H9 (cell line): ENCODE results near the gene ABCE1. TPM values are rescaled to one million over a fixed set of nuclear protein-coding genes. Genes with fewer than 3 reads are reported as not detected.

Experiments
- DNase-seq: peaks from one replicate; pipeline ENCODE4 v3.0.0-alpha.2; 2017
- H2AFZ ChIP-seq: one replicate; pipeline ENCODE4 v1.6.1; 2013; ENCODE audit warnings: mild to moderate bottlenecking, low read length, control low read depth, moderate library complexity
- H2AK5ac ChIP-seq: 2 replicates; pipeline ENCODE4 v1.6.1; 2013; ENCODE audit warnings: low read length, control low read depth, mixed read lengths; ENCODE audit not compliant: insufficient read length
- H2BK120ac ChIP-seq: one replicate; pipeline ENCODE4 v1.6.1; 2013; ENCODE audit warnings: low read depth, mild to moderate bottlenecking, low read length, control low read depth, inconsistent platforms; ENCODE audit not compliant: poor library complexity, severe bottlenecking
- H2BK12ac ChIP-seq: 2 replicates; pipeline ENCODE4 v1.6.1; 2013; ENCODE audit warnings: low read length, control low read depth, mixed read lengths, low read depth; ENCODE audit not compliant: insufficient read length
- H2BK15ac ChIP-seq: 2 replicates; pipeline ENCODE4 v1.6.1; 2013; ENCODE audit warnings: low read depth, low read length, control low read depth
- H2BK20ac ChIP-seq: one replicate; pipeline ENCODE4 v1.6.1; 2013; ENCODE audit warnings: low read depth, mild to moderate bottlenecking, low read length, control low read depth, inconsistent platforms; ENCODE audit not compliant: poor library complexity, severe bottlenecking
- H2BK5ac ChIP-seq: 2 replicates; pipeline ENCODE4 v1.6.1; 2013; ENCODE audit warnings: low read length, control low read depth, mixed read lengths; ENCODE audit not compliant: insufficient read length
- H3K14ac ChIP-seq: 2 replicates; pipeline ENCODE4 v1.6.1; 2013; ENCODE audit warnings: low read length, control low read depth; ENCODE audit not compliant: insufficient read depth
- H3K18ac ChIP-seq: 2 replicates; pipeline ENCODE4 v1.6.1; 2013; ENCODE audit warnings: low read depth, mild to moderate bottlenecking, mixed read lengths, low read length, control low read depth; ENCODE audit not compliant: insufficient read length
- H3K23ac ChIP-seq: 2 replicates; pipeline ENCODE4 v1.6.1; 2013; ENCODE audit warnings: low read length, control low read depth, mixed read lengths, low read depth; ENCODE audit not compliant: insufficient read length
- H3K23me2 ChIP-seq: 2 replicates; pipeline ENCODE4 v1.6.1; 2013; ENCODE audit warnings: low read depth, mild to moderate bottlenecking, mixed read lengths, low read length, control low read depth; ENCODE audit not compliant: insufficient read length, poor library complexity, severe bottlenecking
- H3K27ac ChIP-seq: 2 replicates; pipeline ENCODE4 v1.5.1; 2013; ENCODE audit warnings: low read length, control low read depth, mixed read lengths, low read depth; ENCODE audit not compliant: insufficient read length
- H3K27me3 ChIP-seq: 2 replicates; pipeline ENCODE4 v1.6.1; 2013; ENCODE audit warnings: low read length, control low read depth, inconsistent platforms; ENCODE audit not compliant: insufficient read depth
- H3K4ac ChIP-seq: 2 replicates; pipeline ENCODE4 v1.6.1; 2013; ENCODE audit warnings: low read depth, mild to moderate bottlenecking, control low read depth, inconsistent platforms, low read length, moderate library complexity
- H3K4me1 ChIP-seq: 2 replicates; pipeline ENCODE4 v1.6.1; 2013; ENCODE audit warnings: low read length, control low read depth, inconsistent platforms; ENCODE audit not compliant: insufficient read depth
- H3K4me2 ChIP-seq: 2 replicates; pipeline ENCODE4 v1.6.1; 2013; ENCODE audit warnings: low read length, control low read depth, mixed read lengths; ENCODE audit not compliant: insufficient read length, insufficient read depth
- H3K56ac ChIP-seq: 2 replicates; pipeline ENCODE4 v1.6.1; 2013; ENCODE audit warnings: low read depth, mild to moderate bottlenecking, mixed read lengths, low read length, control low read depth; ENCODE audit not compliant: insufficient read length
- H3K79me1 ChIP-seq: 2 replicates; pipeline ENCODE4 v1.6.1; 2013; ENCODE audit warnings: low read depth, mild to moderate bottlenecking, moderate library complexity, low read length, control low read depth, inconsistent platforms; ENCODE audit not compliant: insufficient read depth, poor library complexity, severe bottlenecking
- H3K79me2 ChIP-seq: 2 replicates; pipeline ENCODE4 v1.6.1; 2013; ENCODE audit warnings: low read length, control low read depth, inconsistent platforms; ENCODE audit not compliant: insufficient read depth
- H3K9ac ChIP-seq: 2 replicates; pipeline ENCODE4 v1.6.1; 2013; ENCODE audit warnings: low read length, control low read depth, mixed read lengths; ENCODE audit not compliant: insufficient read length; ENCODE audit errors: extremely low read depth
- H3K9me3 ChIP-seq: one replicate; pipeline ENCODE4 v1.6.1; 2013; ENCODE audit warnings: low read depth, low read length, inconsistent platforms; ENCODE audit not compliant: control insufficient read depth
- H3T11ph ChIP-seq: one replicate; pipeline ENCODE4 v1.6.1; 2013; ENCODE audit warnings: mild to moderate bottlenecking, low read length, control low read depth, inconsistent platforms
- H4K20me1 ChIP-seq: one replicate; pipeline ENCODE4 v1.6.1; 2013; ENCODE audit not compliant: control insufficient read depth, insufficient read length, insufficient read depth
- H4K5ac ChIP-seq: 2 replicates; pipeline ENCODE4 v1.6.1; 2013; ENCODE audit warnings: low read depth, mild to moderate bottlenecking, mixed read lengths, low read length, control low read depth; ENCODE audit not compliant: insufficient read length
- H4K8ac ChIP-seq: replicated peaks from 2 replicates; pipeline ENCODE4 v1.6.1; 2013; ENCODE audit warnings: low read length, control low read depth, mixed read lengths, low read depth; ENCODE audit not compliant: insufficient read length
- H4K91ac ChIP-seq: 2 replicates; pipeline ENCODE4 v1.6.1; 2013; ENCODE audit warnings: low read depth, mild to moderate bottlenecking, moderate library complexity, mixed read lengths, low read length, control low read depth; ENCODE audit not compliant: insufficient read length
- H3K27ac Mint-ChIP-seq, 3 experiments: 2 replicates in 2 of 3; 3 replicates in 1 of 3; pipeline ENCODE4 v1.8.0; 2020 to 2021; ENCODE audit warnings: mixed read lengths in 3 of 3, mild to moderate bottlenecking in 1 of 3, moderate library complexity in 1 of 3
- H3K27me3 Mint-ChIP-seq: 2 replicates; pipeline ENCODE4 v1.8.0; 2021; ENCODE audit warnings: low read depth, mild to moderate bottlenecking, moderate library complexity, mixed read lengths
- H3K36me3 Mint-ChIP-seq, 3 experiments: 2 replicates in 2 of 3; 3 replicates in 1 of 3; pipeline ENCODE4 v1.8.0; 2020 to 2021; ENCODE audit warnings: low read depth in 3 of 3, mixed read lengths in 3 of 3; ENCODE audit not compliant: insufficient read depth in 1 of 3
- H3K4me1 Mint-ChIP-seq, 2 experiments: 2 replicates each; pipeline ENCODE4 v1.8.0; 2020; ENCODE audit warnings: mixed read lengths in 2 of 2
- H3K4me3 Mint-ChIP-seq, 2 experiments: 2 replicates in 1 of 2; 3 replicates in 1 of 2; pipeline ENCODE4 v1.8.0; 2020 to 2021; ENCODE audit warnings: mild to moderate bottlenecking in 2 of 2, mixed read lengths in 2 of 2, moderate library complexity in 1 of 2
- H3K9me3 Mint-ChIP-seq, 2 experiments: 2 replicates in 1 of 2; 3 replicates in 1 of 2; pipeline ENCODE4 v1.8.0; 2020; ENCODE audit warnings: mild to moderate bottlenecking in 2 of 2, mixed read lengths in 2 of 2, moderate library complexity in 1 of 2
- CTCF ChIP-seq: fragments of 200-600 bp; sonication (generic); conservative IDR thresholded peaks from 3 replicates; pipeline ENCODE4 v1.8.0; 2021; ENCODE audit warnings: antibody characterized with exemption, mild to moderate bottlenecking
- WGBS: extraction: QIAGEN DNeasy Blood & Tissue Kit; methylation state at CpG from one replicate; pipeline ENCODE4 v1.1.7; 2013; ENCODE audit warnings: missing lambda C conversion rate, low lambda C conversion rate, mixed read lengths; ENCODE audit not compliant: insufficient read length; ENCODE audit errors: extremely low coverage; 5-methylcytosine and 5-hydroxymethylcytosine counted together
- total RNA-seq: library from RNA; stranded (reverse); gene quantifications from 2 replicates; pipeline ENCODE4 v1.2.1, GENCODE V29; 2021

ABCE1 gene
- total RNA-seq, 1 experiment from 2014 or later, result 112 TPM

- H3K9me3 Mint-ChIP-seq, result peaks cover 0 to 2% of the 10 kb centered on the region in 2 experiments; a peak in 1 of 5 replicates
- H4K8ac ChIP-seq, result no peak overlapping the region
- H3K9me3 ChIP-seq, result no peaks in the 10 kb centered on the region
- H4K91ac ChIP-seq, result no peak overlapping the region
- no peaks in the 10 kb centered on the region for H3K27me3 Mint-ChIP-seq
- no peak overlapping the region for H2AFZ ChIP-seq
- H3K27ac Mint-ChIP-seq, result no peak overlapping the region; a peak in 1 of 7 replicates
- H2BK20ac ChIP-seq, result no peak overlapping the region
- no peak for DNase-seq
- H2BK120ac ChIP-seq, result no peak overlapping the region
- H3K56ac ChIP-seq, result no peak overlapping the region
- no peak overlapping the region for H2AK5ac ChIP-seq
- no peak overlapping the region for H3K27ac ChIP-seq
- H2BK5ac ChIP-seq, result no peak overlapping the region
- H3T11ph ChIP-seq, result no peak overlapping the region
- H3K4ac ChIP-seq, result no peak overlapping the region
- H3K4me3 Mint-ChIP-seq, result no peak overlapping the region
- H4K5ac ChIP-seq, result no peak overlapping the region
- no peak overlapping the region for H3K9ac ChIP-seq
- H3K4me1 Mint-ChIP-seq, result peaks cover 19 to 23% of the 10 kb centered on the region in 2 experiments
- no peaks in the 10 kb centered on the region for H3K27me3 ChIP-seq
- peaks cover 5 to 11% (median 6%) of the 10 kb centered on the region in 3 experiments; a peak in 6 of 7 replicates for H3K36me3 Mint-ChIP-seq
- no peaks in the 10 kb centered on the region for H4K20me1 ChIP-seq
- H3K23me2 ChIP-seq, result no peaks in the 10 kb centered on the region
- H3K4me2 ChIP-seq, result no peak overlapping the region
- no peak overlapping the region for H3K23ac ChIP-seq
- WGBS, result no CpG with 5 or more reads among the region's 6 CpGs
- H3K79me2 ChIP-seq, result no peaks in the 10 kb centered on the region; the same call in 1 of the 2 replicates
- H2BK12ac ChIP-seq, result no peak overlapping the region
- H3K79me1 ChIP-seq, result no peaks in the 10 kb centered on the region
- peak; percentile 71 for TF ChIP-seq CTCF
- H3K18ac ChIP-seq, result no peak overlapping the region
- no peak overlapping the region for H3K14ac ChIP-seq
- no peak overlapping the region for H2BK15ac ChIP-seq
- H3K4me1 ChIP-seq, result no peaks in the 10 kb centered on the region
Observed at GRCh38 chr4:145061318-145061920, 36.7 kb upstream of the ABCE1 start.
